Measurements from ENCODE around the gene OLA1.
"Not testable (repeated sequence)": the region's sequence is repeated elsewhere in the genome, so short reads cannot be mapped to it uniquely, and the experiment has no call there.

Gene OLA1

DNA sequence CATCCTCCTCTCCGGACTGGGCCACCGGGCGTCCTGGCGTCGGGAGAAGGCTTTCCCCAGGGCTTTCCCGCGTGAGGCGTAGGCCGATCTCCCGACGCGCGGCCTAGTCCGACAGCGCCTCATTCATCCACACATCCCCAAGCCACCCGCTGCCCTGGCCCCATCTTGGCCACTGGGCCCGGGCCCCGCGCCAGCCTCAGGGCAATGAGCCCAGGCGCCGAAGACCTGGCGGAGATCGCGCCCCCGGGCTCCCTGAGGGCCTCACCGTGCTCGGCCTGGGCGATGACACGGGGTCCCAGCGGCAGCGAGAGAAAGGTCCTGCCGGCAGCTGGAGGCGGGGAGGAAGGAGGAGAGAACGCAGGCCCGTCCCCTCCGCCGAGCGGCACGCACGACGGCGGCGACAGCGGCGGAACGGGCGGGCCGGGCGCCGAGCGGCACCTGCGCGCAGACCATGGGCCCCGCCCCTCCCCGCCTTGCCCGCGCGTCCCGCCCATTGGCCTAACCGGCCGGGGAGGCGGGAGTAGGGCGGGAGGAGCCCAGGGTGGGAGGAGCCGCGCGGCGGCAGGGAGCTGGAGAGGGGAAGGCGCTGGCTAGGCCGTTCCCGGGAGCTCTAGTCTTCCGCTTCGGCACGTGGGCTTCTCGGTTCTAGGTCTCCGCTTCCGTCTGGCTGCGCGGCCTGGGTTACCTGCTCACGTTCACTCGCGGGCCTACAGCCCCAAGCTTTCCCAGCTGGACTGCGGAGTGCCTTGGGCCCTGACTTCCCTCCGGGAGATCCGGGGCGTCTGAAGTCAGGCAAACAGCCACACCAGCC is at the start of gene OLA1:
OLA1 (minus strand) TSS at position 346 of the 811 bp plus-strand sequence. CDS start 1,717 bp downstream, outside the sequence.
- peak; percentile 91 to 94 for DNase-seq

DNA sequence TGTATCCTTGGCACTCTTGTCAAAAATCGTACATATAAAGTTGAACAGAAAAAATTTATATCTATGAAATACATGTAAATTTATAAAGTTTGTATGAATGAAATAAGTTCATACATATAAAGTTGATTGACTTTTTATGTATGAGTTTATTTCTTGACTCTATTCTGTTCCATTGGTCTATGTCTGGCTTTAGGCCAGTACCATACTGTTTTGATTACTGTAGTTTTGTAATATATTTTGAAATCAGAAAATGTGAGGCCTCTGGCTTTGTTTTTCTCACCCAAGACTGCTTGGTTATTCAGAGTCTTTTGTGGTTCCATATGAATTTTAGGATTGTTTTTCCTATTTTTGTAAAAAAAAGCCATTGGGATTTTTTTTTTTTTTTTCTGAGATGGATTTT is 44.6 kb upstream of the OLA1 start:
- no peak for DNase-seq

GRCh38 chr2:174286172-174286571 is 37.8 kb upstream of the OLA1 start:
- DNase-seq: no peak

GRCh38 chr2:174282441-174282840 is 34.1 kb upstream of the OLA1 start:
- DNase-seq: peak in 1 of 2 donors; percentile 27

DNA sequence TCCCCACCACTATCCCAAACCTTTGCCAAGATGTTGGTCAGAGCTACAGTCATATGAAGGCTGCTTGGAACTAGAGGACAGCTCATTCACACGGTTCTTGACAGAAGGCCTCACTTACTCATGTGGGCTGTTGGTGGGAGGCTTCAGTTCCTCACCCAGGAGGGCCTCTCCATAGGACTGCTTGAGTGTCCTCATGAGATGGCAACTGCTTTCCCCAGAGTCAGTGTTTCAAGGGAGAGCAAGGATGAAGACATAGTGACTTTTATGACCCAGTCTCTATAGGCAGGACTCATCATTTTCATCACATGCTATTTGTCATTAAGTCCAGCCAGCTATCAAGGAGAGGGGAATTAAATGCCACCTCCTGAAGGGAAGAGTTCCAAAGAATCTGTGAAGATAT is 33.4 kb upstream of the OLA1 start:
- no peak for DNase-seq

DNA sequence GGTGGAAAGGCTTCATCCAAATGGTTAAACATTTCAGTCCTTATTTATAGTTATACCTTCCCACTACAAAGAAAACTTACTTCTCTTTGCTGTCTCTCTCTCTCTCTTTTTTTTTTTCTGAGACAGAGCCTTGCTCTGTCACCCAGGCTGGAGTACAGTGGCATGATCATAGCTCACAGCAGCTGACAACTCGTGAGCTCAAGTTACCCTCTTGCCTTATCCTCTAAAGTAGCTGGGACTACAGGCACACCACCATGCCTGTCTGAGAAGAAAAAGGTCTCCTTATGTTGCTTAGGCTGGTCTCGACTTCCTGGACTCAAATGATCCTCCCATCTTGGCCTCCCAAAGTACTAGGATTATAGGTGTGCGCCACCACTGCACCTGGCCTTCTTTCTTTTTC is 32.3 kb upstream of the OLA1 start:
- DNase-seq: no peak

DNA sequence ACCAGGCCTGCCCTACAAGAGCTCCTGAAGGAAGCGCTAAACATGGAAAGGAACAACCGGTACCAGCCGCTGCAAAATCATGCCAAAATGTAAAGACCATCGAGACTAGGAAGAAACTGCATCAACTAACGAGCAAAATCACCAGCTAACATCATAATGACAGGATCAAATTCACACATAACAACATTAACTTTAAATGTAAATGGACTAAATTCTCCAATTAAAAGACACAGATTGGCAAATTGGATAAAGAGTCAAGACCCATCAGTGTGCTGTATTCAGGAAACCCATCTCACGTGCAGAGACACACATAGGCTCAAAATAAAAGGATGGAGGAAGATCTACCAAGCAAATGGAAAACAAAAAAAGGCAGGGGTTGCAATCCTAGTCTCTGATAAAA is 21.9 kb upstream of the OLA1 start:
- DNase-seq: not testable (repeated sequence)

DNA sequence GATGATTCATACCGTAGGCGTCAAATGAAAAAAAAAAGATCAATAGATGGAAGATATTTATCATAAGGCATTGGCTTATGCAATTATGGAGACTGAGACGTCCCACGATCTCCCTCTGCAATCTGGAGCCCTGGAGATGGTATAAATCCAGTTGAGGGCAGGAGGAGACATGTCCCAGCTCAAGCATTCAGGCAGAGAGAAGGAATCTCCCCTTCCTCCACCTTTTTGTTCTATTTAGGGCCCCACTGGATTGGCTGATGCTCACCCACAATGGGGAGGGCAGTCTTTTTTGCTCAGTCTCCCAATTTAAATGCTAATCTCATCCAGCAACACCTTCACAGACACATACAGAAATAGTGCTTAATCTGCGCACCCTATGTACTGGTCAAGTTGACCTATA is 18.0 kb upstream of the OLA1 start:
- no peak for DNase-seq

GRCh38 chr2:174263997-174264396 is 15.7 kb upstream of the OLA1 start:
- no peak for DNase-seq

DNA sequence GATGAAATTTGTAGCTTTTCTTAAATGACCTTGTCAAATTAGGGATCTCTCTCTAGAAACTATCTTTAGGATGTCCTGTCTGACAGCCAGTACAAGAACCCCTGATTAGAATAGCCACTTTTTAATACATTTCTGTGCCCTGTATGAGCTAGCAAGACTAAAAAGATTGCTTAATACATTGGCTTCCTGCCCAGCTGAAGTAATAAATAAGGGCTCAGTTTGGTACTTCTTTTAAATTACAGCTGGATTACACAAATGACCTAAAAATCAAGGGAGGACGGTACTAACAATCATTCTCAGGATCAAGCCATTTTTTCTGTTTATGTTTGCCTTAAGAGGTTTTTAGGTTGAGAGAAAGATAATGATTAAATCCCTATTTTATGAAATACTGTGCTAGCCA is 11.6 kb upstream of the OLA1 start:
- no peak for DNase-seq

DNA sequence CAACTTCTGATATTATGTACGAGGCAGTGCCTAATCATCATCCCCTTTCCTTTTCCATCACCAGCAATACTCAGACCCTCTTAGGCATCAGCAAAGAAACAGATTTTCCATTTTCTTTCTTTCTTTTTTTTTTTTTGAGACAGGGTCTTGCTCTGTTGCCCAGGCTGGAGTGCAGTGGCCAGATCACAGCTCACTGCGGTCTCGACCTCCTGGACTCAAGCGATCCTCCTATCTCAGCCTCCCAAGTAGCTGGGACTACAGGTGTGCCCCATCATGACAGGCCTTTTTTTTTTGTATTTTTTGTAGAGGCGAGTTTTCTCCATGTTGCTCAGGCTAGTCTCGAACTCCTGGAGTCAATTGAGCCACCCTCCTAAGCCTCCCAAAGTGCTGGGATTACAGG is 5.9 kb upstream of the OLA1 start:
- no peak for DNase-seq

- no peak for DNase-seq
These were observed 763 bp upstream of the OLA1 start for GRCh38 chr2:174248998-174249592.

DNA sequence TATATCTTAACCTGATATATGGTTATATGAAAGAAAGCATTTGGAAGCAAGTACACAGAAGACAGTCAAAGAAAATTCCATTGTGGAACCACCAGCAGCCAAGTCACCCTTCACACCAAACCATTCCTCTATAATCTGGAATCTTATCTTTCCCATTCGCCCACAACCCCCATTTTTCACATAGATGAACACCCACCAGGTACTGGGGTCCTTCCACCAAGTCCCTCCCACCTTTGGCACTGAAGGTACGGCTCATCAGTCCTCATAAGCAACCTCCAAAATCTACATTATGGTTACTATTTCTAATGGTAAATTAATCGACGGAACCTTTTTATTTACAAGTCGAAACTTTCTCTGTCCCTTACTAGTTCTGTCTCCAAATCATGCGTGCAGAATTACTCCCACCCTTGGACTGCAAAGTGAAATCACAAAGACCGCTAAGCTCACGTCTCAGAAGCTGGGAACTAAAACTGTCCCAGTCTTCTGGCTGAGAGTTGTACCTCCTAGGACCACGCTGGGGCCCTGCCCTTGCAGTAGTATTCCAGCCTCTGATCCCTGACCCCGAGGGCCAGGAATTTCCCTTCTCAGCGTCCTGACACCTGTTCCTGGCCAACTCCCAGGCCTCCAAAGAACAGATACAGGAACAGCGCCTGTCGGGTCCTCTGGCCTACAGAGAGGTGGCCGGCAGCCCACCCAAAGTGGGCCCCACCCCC is 702 bp downstream of the OLA1 start:
- peak in 1 of 2 donors; percentile 14 for DNase-seq

DNA sequence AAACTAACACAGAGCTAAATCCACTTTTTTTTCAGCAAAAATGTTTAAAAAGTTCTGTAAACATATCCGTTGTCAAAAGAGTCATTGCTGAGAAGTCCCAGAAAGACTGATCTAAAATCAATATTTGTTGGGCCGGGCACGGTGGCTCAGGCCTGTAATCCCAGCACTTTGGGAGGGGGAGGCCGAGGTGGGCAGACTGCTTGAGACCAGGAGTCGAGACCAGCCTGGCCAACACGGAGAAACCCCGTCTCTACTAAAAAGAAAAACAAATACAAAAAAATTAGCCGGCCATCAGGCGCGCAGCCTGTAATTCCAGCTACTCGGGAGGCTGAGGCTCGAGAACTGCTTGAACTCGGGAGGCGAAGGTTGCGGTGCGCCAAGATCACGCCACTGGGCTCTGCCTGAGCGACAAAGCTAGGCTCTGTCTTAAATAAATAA is 1.4 kb downstream of the OLA1 start:
- DNase-seq: no peak

- not testable (repeated sequence) for DNase-seq
These were observed 2.7 kb downstream of the OLA1 start for GRCh38 chr2:174245628-174246027.

DNA sequence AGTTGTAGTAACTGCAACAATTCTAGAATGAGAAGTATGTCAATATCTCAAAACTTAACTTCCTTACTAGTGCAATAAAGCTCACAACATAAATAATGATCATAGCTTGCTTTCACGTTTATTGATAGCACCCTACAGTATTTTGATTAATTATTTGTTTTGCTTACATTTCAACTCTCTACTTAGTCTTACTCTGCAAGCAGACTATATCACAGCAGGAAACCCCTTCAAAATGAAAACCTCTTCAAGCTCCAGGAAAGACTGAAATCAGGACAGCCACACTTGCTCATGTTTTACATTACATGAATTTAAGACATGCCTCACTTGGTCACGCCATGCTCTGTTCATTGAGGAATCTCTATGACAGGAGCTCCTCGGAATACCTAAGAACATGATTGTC is 3.3 kb downstream of the OLA1 start:
- DNase-seq: no peak

GRCh38 chr2:174243812-174244211 is 4.5 kb downstream of the OLA1 start:
- no peak for DNase-seq

- no peak for DNase-seq
These were observed 8.2 kb downstream of the OLA1 start for GRCh38 chr2:174240097-174240496.

DNA sequence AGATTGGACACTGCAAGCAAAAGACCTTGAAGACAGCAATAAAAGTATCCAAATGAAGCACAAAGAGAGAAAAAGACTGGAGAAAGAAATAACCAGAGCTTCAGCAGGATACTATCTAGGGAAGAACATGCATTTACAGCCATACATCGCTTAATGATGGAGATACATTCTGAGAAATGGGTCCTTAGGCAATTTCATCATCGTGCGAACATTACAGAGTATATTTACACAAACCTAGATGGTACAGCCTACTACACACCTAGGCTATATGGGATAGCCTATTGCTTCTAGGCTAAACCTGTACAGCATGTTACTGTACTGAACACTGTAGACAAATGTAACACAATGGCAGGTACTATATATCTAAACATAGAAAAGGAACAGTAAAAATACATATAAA is 11.9 kb downstream of the OLA1 start:
- no peak for DNase-seq

- DNase-seq: no peak
These were observed 12.7 kb downstream of the OLA1 start for GRCh38 chr2:174235680-174236079.

GRCh38 chr2:174233771-174234275 is 14.5 kb downstream of the OLA1 start:
- no peak for DNase-seq

GRCh38 chr2:174227748-174228147 is 20.6 kb downstream of the OLA1 start:
- DNase-seq: no peak

GRCh38 chr2:174224665-174225288 is 23.6 kb downstream of the OLA1 start:
- no peak for DNase-seq

Measured in CD4-positive, alpha-beta T cell treated with Interleukin-4 for 1 hour (primary cell).